Stimulated activated naive B cell treated with anti-CD40 and anti-IgM and Interleukin-4, amounts not matched to agents 10 μg/mL and 1 μg/mL and 100 μg/mL, for 72 hours (primary cell): ENCODE results near the gene JUN.

ENCODE experiments used
- ATAC-seq, 2 donors: fragments of 150-1000 bp; cut with Tn5 transposase; replicated peaks; 2 replicates each; pipeline ENCODE4 v1.10.0; 2021; ENCODE audit warnings: moderate library complexity in 1 of 2
- DNase-seq: peaks from one replicate; pipeline ENCODE4 v3.0.0; 2021
- H3K27ac Mint-ChIP-seq: one replicate; pipeline ENCODE4 v1.8.0; 2022; ENCODE audit warnings: mild to moderate bottlenecking, mixed read lengths
- H3K27me3 Mint-ChIP-seq, 2 donors: one replicate each; pipeline ENCODE4 v1.8.0; 2022; ENCODE audit warnings: mixed read lengths in 2 of 2
- H3K36me3 Mint-ChIP-seq, 2 donors: one replicate each; pipeline ENCODE4 v1.8.0; 2022; ENCODE audit warnings: mixed read lengths in 2 of 2, mild to moderate bottlenecking in 1 of 2
- H3K4me1 Mint-ChIP-seq, 2 donors: one replicate each; pipeline ENCODE4 v1.8.0; 2022; ENCODE audit warnings: mixed read lengths in 2 of 2, mild to moderate bottlenecking in 1 of 2
- H3K4me3 Mint-ChIP-seq, 2 donors: one replicate each; pipeline ENCODE4 v1.8.0; 2022; ENCODE audit warnings: mild to moderate bottlenecking in 2 of 2, mixed read lengths in 2 of 2, moderate library complexity in 1 of 2
- H3K9me3 Mint-ChIP-seq, 2 donors: one replicate each; pipeline ENCODE4 v1.8.0; 2022; ENCODE audit warnings: mixed read lengths in 2 of 2, mild to moderate bottlenecking in 1 of 2

Gene JUN

DNA sequence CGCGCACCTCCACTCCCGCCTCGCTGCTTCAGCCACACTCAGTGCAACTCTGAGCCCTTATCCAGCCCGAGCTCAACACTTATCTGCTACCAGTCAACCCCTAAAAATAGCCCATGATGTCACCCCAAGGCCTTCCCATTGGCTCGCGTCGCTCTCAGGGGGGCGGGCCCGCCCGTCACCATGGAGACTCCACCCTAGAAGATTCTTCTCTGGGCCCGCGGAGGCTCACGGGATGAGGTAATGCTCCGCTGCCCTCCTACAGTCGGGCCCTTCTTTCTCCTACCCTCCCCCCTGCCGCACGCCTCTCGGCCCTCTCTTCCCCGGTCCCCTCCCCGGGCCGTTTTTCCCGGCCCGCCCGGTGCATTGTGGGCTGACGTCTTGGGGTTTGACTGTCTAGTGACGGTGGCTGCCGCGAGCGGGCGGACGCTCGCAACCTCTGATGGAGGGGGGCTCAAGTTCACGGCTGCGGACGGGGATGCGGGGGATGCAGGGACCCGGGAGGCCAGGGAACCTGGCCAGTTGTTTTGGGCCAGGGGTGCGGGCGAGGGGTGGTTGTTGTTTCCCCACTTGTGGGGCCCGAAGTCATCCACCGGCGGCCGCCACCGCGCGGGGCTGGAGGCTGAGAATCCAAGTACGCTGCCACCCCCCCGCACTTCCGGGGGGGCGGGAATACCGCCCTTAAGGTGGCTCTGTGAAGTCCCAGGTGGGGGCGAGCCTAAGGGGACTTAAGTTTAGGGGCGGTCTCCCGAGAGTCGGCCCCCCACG is at the start of gene JUN:
JUN (minus strand) TSS at position 55 of the 765 bp plus-strand sequence. CDS start 977 bp downstream, outside the sequence.
- Mint-ChIP-seq H3K4me3 (peak within 1 kb of the TSS; percentile 90 to 97), H3K4me1 (peaks cover 19 to 44% of the 10 kb centered on the region in 2 donors), H3K9me3 (peaks cover 7 to 8% of the 10 kb centered on the region in 2 donors), H3K36me3 (peaks cover 31 to 48% of the 10 kb centered on the region in 2 donors), H3K27me3 (no peaks in the 10 kb centered on the region), H3K27ac (peak within 1 kb of the TSS; percentile 96)
- ATAC-seq: peak; percentile 79 to 85
- DNase-seq: peak; percentile 97

DNA sequence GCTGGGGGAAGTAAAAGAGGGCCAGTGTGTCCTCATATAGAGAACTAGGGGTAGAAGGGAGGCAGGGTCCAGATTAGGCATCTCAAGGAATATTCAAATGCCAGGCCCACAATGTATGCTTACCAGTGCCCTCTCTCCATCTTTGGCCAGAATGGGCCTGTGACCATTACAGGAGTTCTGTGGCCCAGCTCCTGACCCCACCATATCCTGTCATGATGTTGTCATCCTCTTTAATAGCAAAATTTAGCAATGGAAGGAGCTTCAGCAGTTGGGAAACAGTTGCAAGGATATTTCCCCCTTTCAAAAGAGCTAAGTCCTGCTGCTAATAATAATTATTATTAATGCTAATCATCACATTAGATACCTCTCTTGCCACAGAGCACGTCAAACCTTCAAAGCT is 49.3 kb upstream of the JUN start:
- H3K27ac Mint-ChIP-seq: no peak overlapping the region
- peaks cover 4 to 6% of the 10 kb centered on the region in 2 donors for H3K36me3 Mint-ChIP-seq
- H3K9me3 Mint-ChIP-seq: peaks cover 0 to 1% of the 10 kb centered on the region in 2 donors
- DNase-seq (no peak), ATAC-seq (no peak)
- no peak overlapping the region for H3K4me3 Mint-ChIP-seq
- H3K27me3 Mint-ChIP-seq: no peaks in the 10 kb centered on the region
- H3K4me1 Mint-ChIP-seq: no peaks in the 10 kb centered on the region

DNA sequence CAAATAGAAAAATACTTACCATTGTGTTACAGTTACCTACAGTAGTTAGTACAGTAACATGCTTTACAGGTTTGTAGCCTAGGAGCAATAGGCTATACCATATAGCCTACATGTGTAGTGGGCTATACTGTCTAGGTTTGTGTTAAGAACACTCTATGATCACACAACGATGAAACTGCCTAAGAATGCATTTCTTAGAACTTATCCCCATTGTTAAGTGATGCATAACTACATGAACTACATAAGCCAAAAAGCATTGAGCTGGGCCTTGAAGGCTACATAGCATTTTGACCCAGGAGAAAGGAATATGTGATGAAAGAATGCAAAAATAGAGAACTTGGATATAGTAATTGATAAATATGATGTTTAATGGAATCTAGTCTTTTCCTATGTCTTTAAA is 46.4 kb upstream of the JUN start:
- DNase-seq: no peak
- Mint-ChIP-seq H3K4me3 (no peak overlapping the region), H3K36me3 (peaks cover 12 to 17% of the 10 kb centered on the region in 2 donors), H3K4me1 (no peaks in the 10 kb centered on the region), H3K9me3 (peaks cover 4 to 8% of the 10 kb centered on the region in 2 donors), H3K27me3 (no peaks in the 10 kb centered on the region), H3K27ac (no peak overlapping the region)
- no peak for ATAC-seq

- no peak for DNase-seq
- H3K36me3 Mint-ChIP-seq: peaks cover 12 to 17% of the 10 kb centered on the region in 2 donors
- no peaks in the 10 kb centered on the region for H3K27me3 Mint-ChIP-seq
- peaks cover 4 to 8% of the 10 kb centered on the region in 2 donors for H3K9me3 Mint-ChIP-seq
- no peaks in the 10 kb centered on the region for H3K4me1 Mint-ChIP-seq
- no peak overlapping the region for H3K4me3 Mint-ChIP-seq
- ATAC-seq: no peak
- H3K27ac Mint-ChIP-seq: no peak overlapping the region
Measured at GRCh38 chr1:58829866-58830265, 46.0 kb upstream of the JUN start.

GRCh38 chr1:58827298-58827697 is 43.5 kb upstream of the JUN start:
- DNase-seq (no peak), ATAC-seq (no peak)
- Mint-ChIP-seq H3K4me3 (no peak overlapping the region), H3K4me1 (peaks cover 0 to 6% of the 10 kb centered on the region in 2 donors), H3K36me3 (peaks cover 12 to 17% of the 10 kb centered on the region in 2 donors), H3K9me3 (peaks cover 4 to 8% of the 10 kb centered on the region in 2 donors), H3K27me3 (no peaks in the 10 kb centered on the region), H3K27ac (no peak overlapping the region)

DNA sequence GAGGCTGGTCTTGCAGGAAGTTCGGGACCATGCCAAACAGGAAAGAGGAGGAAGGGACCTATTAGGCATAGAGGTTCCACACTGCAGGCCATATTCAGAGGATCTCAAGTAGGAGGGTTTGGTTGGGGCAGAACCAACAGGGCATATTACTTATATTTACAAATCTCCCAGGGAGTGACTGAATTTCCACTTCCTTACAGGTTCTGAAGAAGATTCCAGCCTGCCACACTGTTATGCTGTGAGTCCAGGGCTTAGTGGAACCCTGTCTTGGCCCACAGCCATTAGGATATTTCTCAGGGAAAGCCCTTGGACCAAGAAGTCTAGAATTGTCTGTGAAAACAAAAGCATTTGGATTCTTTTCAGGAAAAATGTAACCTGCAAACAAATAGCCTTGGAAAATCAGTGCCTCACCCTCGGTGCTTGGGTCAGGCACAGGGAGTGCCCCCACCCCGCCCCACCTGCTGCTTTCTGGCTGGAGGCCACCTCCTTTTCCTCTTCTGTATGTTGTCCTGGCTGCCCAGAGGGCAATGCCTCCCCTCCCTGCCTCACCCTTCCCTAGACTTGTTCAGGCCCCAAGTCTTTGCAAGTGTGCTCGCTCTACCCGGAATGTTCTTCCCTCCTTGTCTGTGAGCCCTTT is 41.0 kb upstream of the JUN start:
- Mint-ChIP-seq H3K4me3 (no peak overlapping the region), H3K4me1 (peaks cover 4 to 9% of the 10 kb centered on the region in 2 donors), H3K27ac (no peak overlapping the region), H3K9me3 (peaks cover 4 to 8% of the 10 kb centered on the region in 2 donors), H3K27me3 (no peaks in the 10 kb centered on the region), H3K36me3 (peaks cover 13 to 17% of the 10 kb centered on the region in 2 donors)
- ATAC-seq (no peak), DNase-seq (no peak)

- Mint-ChIP-seq H3K9me3 (peaks cover 4 to 8% of the 10 kb centered on the region in 2 donors), H3K36me3 (peaks cover 13 to 14% of the 10 kb centered on the region in 2 donors), H3K4me3 (no peak overlapping the region), H3K27ac (no peak overlapping the region), H3K27me3 (no peaks in the 10 kb centered on the region), H3K4me1 (peaks cover 7 to 22% of the 10 kb centered on the region in 2 donors)
- no peak for ATAC-seq
- no peak for DNase-seq
Measured at GRCh38 chr1:58823481-58824010, 39.7 kb upstream of the JUN start.

GRCh38 chr1:58821309-58821708 is 37.5 kb upstream of the JUN start:
- H3K9me3 Mint-ChIP-seq: no peaks in the 10 kb centered on the region
- ATAC-seq (no peak), DNase-seq (no peak)
- no peak overlapping the region for H3K27ac Mint-ChIP-seq
- no peak overlapping the region for H3K4me3 Mint-ChIP-seq
- H3K4me1 Mint-ChIP-seq: peaks cover 12 to 28% of the 10 kb centered on the region in 2 donors
- H3K27me3 Mint-ChIP-seq: no peaks in the 10 kb centered on the region
- H3K36me3 Mint-ChIP-seq: peaks cover 0 to 1% of the 10 kb centered on the region in 2 donors

DNA sequence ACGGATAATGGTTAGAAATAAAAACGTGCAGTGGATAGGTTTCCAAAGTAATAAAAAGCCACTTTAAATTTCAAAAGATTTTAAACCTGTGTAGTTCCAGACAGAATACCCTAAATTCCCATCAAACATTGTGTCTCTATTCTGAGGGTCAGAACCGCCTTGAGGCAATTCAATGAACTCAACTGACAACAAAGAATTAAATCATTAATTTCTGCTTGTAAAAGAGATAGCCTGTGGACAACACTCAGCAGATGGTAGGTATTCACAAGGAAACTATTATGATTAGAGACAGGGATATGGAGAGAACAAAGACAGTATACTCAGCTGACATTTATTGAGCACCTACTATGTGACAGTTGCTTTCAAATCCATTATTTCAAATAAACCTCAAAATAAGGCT is 35.1 kb upstream of the JUN start:
- H3K9me3 Mint-ChIP-seq: no peaks in the 10 kb centered on the region
- DNase-seq: no peak
- H3K36me3 Mint-ChIP-seq: peaks cover 0 to 1% of the 10 kb centered on the region in 2 donors
- H3K4me1 Mint-ChIP-seq: peaks cover 21 to 46% of the 10 kb centered on the region in 2 donors
- H3K27ac Mint-ChIP-seq: no peak overlapping the region
- no peak overlapping the region for H3K4me3 Mint-ChIP-seq
- no peaks in the 10 kb centered on the region for H3K27me3 Mint-ChIP-seq
- no peak for ATAC-seq

DNA sequence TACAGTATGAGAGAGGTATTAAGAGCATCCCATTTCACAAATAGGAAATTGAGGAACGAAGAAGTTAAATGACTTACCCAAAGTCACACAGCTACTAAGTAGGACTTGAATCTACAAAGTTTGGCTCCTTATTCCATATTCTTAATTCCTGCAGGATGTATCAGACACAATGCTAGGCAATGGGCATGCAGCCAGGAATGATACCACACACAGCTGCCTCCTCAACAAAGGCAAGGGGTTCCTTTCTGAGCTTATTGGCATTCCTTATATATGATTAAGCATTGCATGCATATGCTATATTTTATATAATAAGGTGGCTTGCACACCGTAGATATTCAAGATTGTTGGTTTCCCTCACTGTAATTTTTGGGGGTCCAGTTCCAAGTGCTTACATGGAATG is 34.2 kb upstream of the JUN start:
- Mint-ChIP-seq H3K4me1 (peaks cover 27 to 55% of the 10 kb centered on the region in 2 donors), H3K4me3 (no peak overlapping the region), H3K9me3 (no peaks in the 10 kb centered on the region), H3K27ac (no peak overlapping the region), H3K36me3 (peaks cover 0 to 1% of the 10 kb centered on the region in 2 donors), H3K27me3 (no peaks in the 10 kb centered on the region)
- ATAC-seq: no peak
- no peak for DNase-seq

DNA sequence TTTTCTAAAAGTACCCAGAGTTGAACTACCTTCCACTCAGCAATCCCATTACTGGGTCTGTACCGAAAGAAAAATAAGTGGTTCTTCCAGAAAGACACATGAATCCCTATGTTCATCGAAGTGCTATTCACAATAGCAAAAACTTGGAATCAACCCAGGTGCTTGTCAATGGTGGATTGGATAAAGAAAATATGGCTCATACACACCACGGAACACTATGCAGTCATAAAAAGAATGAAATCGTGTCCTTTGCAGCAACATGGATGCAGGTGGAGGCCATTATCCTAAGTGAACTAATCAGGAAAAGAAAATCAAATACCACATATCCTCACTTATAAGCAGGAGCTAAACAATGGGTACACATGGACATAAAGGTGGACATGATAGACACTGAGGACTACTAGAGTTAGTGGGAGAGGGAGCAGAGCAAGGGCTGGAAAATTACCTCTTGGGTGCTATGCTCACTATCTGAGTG is 32.9 kb upstream of the JUN start:
- DNase-seq (no peak), ATAC-seq (no peak)
- Mint-ChIP-seq H3K9me3 (no peaks in the 10 kb centered on the region), H3K27me3 (no peaks in the 10 kb centered on the region), H3K27ac (peak overlapping the region; percentile 93), H3K4me1 (peaks cover 36 to 59% of the 10 kb centered on the region in 2 donors), H3K4me3 (peak overlapping the region; percentile 88 to 95), H3K36me3 (peaks cover 0 to 1% of the 10 kb centered on the region in 2 donors)

- H3K27ac Mint-ChIP-seq: peak overlapping the region; percentile 93
- H3K9me3 Mint-ChIP-seq: no peaks in the 10 kb centered on the region
- peaks cover 0 to 1% of the 10 kb centered on the region in 2 donors for H3K36me3 Mint-ChIP-seq
- no peaks in the 10 kb centered on the region for H3K27me3 Mint-ChIP-seq
- ATAC-seq (peak; percentile 90 to 91), DNase-seq (peak; percentile 85)
- peak overlapping the region; percentile 88 to 95 for H3K4me3 Mint-ChIP-seq
- H3K4me1 Mint-ChIP-seq: peaks cover 36 to 59% of the 10 kb centered on the region in 2 donors
Measured at GRCh38 chr1:58816072-58816746, 32.4 kb upstream of the JUN start.

DNA sequence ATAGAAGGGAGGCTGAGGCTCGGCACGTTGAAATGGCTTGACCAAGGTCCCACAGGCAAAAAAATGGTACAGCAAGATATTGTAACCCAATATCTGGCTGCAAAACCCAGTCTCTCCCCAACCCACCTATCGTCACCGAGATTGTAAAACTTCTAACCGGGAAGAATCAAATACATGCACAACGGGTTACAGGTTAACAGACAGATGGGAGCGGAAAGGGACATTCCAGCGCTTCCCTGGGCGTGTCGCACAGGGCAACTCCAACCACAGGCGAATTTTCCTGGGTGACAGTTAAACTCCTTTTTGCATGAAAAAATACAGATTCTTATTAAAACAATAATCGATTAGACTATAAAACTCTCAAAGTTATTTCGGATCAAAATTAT is 31.8 kb upstream of the JUN start:
- peak; percentile 30 to 35 for ATAC-seq
- Mint-ChIP-seq H3K27ac (peak overlapping the region; percentile 93), H3K4me1 (peaks cover 36 to 59% of the 10 kb centered on the region in 2 donors), H3K36me3 (peaks cover 0 to 1% of the 10 kb centered on the region in 2 donors), H3K4me3 (peak overlapping the region; percentile 88 to 95), H3K9me3 (no peaks in the 10 kb centered on the region), H3K27me3 (no peaks in the 10 kb centered on the region)
- DNase-seq: no peak

GRCh38 chr1:58815069-58815685 is 31.3 kb upstream of the JUN start:
- Mint-ChIP-seq H3K4me3 (peak overlapping the region; percentile 88 to 95), H3K36me3 (no peaks in the 10 kb centered on the region), H3K27me3 (no peaks in the 10 kb centered on the region), H3K9me3 (no peaks in the 10 kb centered on the region), H3K4me1 (peaks cover 35 to 62% of the 10 kb centered on the region in 2 donors), H3K27ac (peak overlapping the region; percentile 93)
- ATAC-seq (peak; percentile 64 to 70), DNase-seq (peak; percentile 68)
